Adipocyte (in vitro differentiated cells): ENCODE data around the gene DYRK4.

ENCODE experiments used
- DNase-seq: peaks from one replicate; pipeline ENCODE4 v3.0.0-alpha.2; 2015; ENCODE audit warnings: low read depth
- H3K27me3 ChIP-seq: replicated peaks from 2 replicates; pipeline ENCODE4 v1.7.0; 2013; ENCODE audit warnings: mild to moderate bottlenecking, low read length, moderate library complexity; ENCODE audit not compliant: control insufficient read depth, insufficient read depth
- H3K36me3 ChIP-seq: 2 replicates; pipeline ENCODE4 v1.7.0; 2013; ENCODE audit warnings: low read length, mild to moderate bottlenecking, moderate library complexity; ENCODE audit not compliant: control insufficient read depth, insufficient read depth, severe bottlenecking
- H3K4me1 ChIP-seq: 2 replicates; pipeline ENCODE4 v1.7.0; 2013; ENCODE audit warnings: mild to moderate bottlenecking, low read length, moderate library complexity; ENCODE audit not compliant: control insufficient read depth, insufficient read depth
- H3K4me3 ChIP-seq: 2 replicates; pipeline ENCODE4 v1.7.0; 2013; ENCODE audit warnings: mild to moderate bottlenecking, low read length, moderate library complexity
- H3K9ac ChIP-seq: 2 replicates; pipeline ENCODE4 v1.7.0; 2013; ENCODE audit warnings: mild to moderate bottlenecking, low read length, moderate library complexity
- H3K9me3 ChIP-seq: 2 replicates; pipeline ENCODE4 v1.7.0; 2013; ENCODE audit warnings: mild to moderate bottlenecking, low read length, moderate library complexity; ENCODE audit not compliant: control insufficient read depth

The DYRK4 gene

GRCh38 chr12:4564818-4565217, 2.8 kb downstream of the DYRK4 start:
- H3K36me3 ChIP-seq: no peaks in the 10 kb centered on the region
- H3K9ac ChIP-seq: no peak overlapping the region
- DNase-seq: no peak
- H3K27me3 ChIP-seq: peaks cover 12% of the 10 kb centered on the region
- no peaks in the 10 kb centered on the region for H3K9me3 ChIP-seq
- H3K4me1 ChIP-seq: no peaks in the 10 kb centered on the region
- no peak overlapping the region for H3K4me3 ChIP-seq

- H3K4me3 ChIP-seq: no peak overlapping the region
- H3K9ac ChIP-seq: no peak overlapping the region
- H3K36me3 ChIP-seq: no peaks in the 10 kb centered on the region
- DNase-seq: no peak
- no peaks in the 10 kb centered on the region for H3K4me1 ChIP-seq
- H3K27me3 ChIP-seq: peaks cover 12% of the 10 kb centered on the region
- no peaks in the 10 kb centered on the region for H3K9me3 ChIP-seq
Measured at GRCh38 chr12:4566474-4566873, 4.5 kb downstream of the DYRK4 start.

GRCh38 chr12:4567073-4567881, 5.3 kb downstream of the DYRK4 start:
- Histone ChIP-seq H3K27me3 (peaks cover 12% of the 10 kb centered on the region), H3K4me1 (no peaks in the 10 kb centered on the region), H3K9me3 (no peaks in the 10 kb centered on the region), H3K9ac (no peak overlapping the region), H3K4me3 (no peak overlapping the region), H3K36me3 (no peaks in the 10 kb centered on the region)
- no peak for DNase-seq

- Histone ChIP-seq H3K4me1 (no peaks in the 10 kb centered on the region), H3K27me3 (peaks cover 4% of the 10 kb centered on the region), H3K36me3 (no peaks in the 10 kb centered on the region), H3K9ac (no peak overlapping the region), H3K4me3 (no peak overlapping the region), H3K9me3 (no peaks in the 10 kb centered on the region)
- no peak for DNase-seq
Measured at GRCh38 chr12:4569261-4569660, 7.3 kb downstream of the DYRK4 start.

GRCh38 chr12:4572680-4573079, 10.7 kb downstream of the DYRK4 start:
- no peak overlapping the region for H3K4me3 ChIP-seq
- H3K9me3 ChIP-seq: no peaks in the 10 kb centered on the region
- DNase-seq: no peak
- no peaks in the 10 kb centered on the region for H3K36me3 ChIP-seq
- peaks cover 1% of the 10 kb centered on the region for H3K27me3 ChIP-seq
- H3K9ac ChIP-seq: no peak overlapping the region
- no peaks in the 10 kb centered on the region for H3K4me1 ChIP-seq

GRCh38 chr12:4579305-4580102, 17.5 kb downstream of the DYRK4 start:
- no peaks in the 10 kb centered on the region for H3K36me3 ChIP-seq
- H3K9ac ChIP-seq: peak overlapping the region; percentile 8
- no peaks in the 10 kb centered on the region for H3K9me3 ChIP-seq
- H3K4me3 ChIP-seq: no peak overlapping the region
- no peaks in the 10 kb centered on the region for H3K4me1 ChIP-seq
- H3K27me3 ChIP-seq: peaks cover 13% of the 10 kb centered on the region
- peak; percentile 44 for DNase-seq

GRCh38 chr12:4580281-4580688, 18.3 kb downstream of the DYRK4 start:
- no peak overlapping the region for H3K9ac ChIP-seq
- no peaks in the 10 kb centered on the region for H3K9me3 ChIP-seq
- H3K4me1 ChIP-seq: no peaks in the 10 kb centered on the region
- no peak for DNase-seq
- H3K36me3 ChIP-seq: no peaks in the 10 kb centered on the region
- H3K27me3 ChIP-seq: peaks cover 13% of the 10 kb centered on the region
- H3K4me3 ChIP-seq: no peak overlapping the region

- Histone ChIP-seq H3K36me3 (no peaks in the 10 kb centered on the region), H3K27me3 (peaks cover 30% of the 10 kb centered on the region), H3K9ac (no peak overlapping the region), H3K4me3 (no peak overlapping the region), H3K9me3 (no peaks in the 10 kb centered on the region), H3K4me1 (no peaks in the 10 kb centered on the region)
- no peak for DNase-seq
Measured at GRCh38 chr12:4584281-4584680, 22.3 kb downstream of the DYRK4 start.

GRCh38 chr12:4584896-4585295, 22.9 kb downstream of the DYRK4 start:
- no peak for DNase-seq
- Histone ChIP-seq H3K27me3 (peaks cover 30% of the 10 kb centered on the region), H3K9me3 (no peaks in the 10 kb centered on the region), H3K36me3 (no peaks in the 10 kb centered on the region), H3K4me3 (no peak overlapping the region), H3K9ac (no peak overlapping the region), H3K4me1 (no peaks in the 10 kb centered on the region)

- no peaks in the 10 kb centered on the region for H3K36me3 ChIP-seq
- peaks cover 34% of the 10 kb centered on the region for H3K27me3 ChIP-seq
- no peaks in the 10 kb centered on the region for H3K9me3 ChIP-seq
- DNase-seq: no peak
- H3K4me1 ChIP-seq: peaks cover 5% of the 10 kb centered on the region
- H3K9ac ChIP-seq: no peak overlapping the region
- H3K4me3 ChIP-seq: no peak overlapping the region
Measured at GRCh38 chr12:4586500-4586899, 24.5 kb downstream of the DYRK4 start.

- Histone ChIP-seq H3K4me3 (no peak overlapping the region), H3K9me3 (no peaks in the 10 kb centered on the region), H3K9ac (no peak overlapping the region), H3K4me1 (peaks cover 5% of the 10 kb centered on the region), H3K27me3 (peaks cover 34% of the 10 kb centered on the region), H3K36me3 (no peaks in the 10 kb centered on the region)
- no peak for DNase-seq
Measured at GRCh38 chr12:4587108-4587507, 25.1 kb downstream of the DYRK4 start.
